Measurements from ENCODE around the gene TBC1D28. TPM values are rescaled to one million over a fixed set of nuclear protein-coding genes. Genes with fewer than 3 reads are reported as not detected.
"Not testable (repeated sequence)": the region's sequence is repeated elsewhere in the genome, so short reads cannot be mapped to it uniquely, and the experiment has no call there.

Gene TBC1D28
- total and polyA plus RNA-seq, 8 donors, result 0.14 TPM; not detected in 7

GRCh38 chr17:18593138-18593537, 51.1 kb downstream of the TBC1D28 start:
- H3K9me3 ChIP-seq; H3K27ac ChIP-seq; ATAC-seq; intact Hi-C loops (cut with DNase I); H3K36me3 ChIP-seq; H3K27me3 ChIP-seq; H3K4me3 ChIP-seq; DNase-seq; H3K4me1 ChIP-seq: not testable (repeated sequence)

Other genes with a start within 250 kb of the TBC1D28 start
- gene LGALS9C, start 167.6 kb downstream of the TBC1D28 start, total RNA-seq, result under 1 TPM in 1 of 2 donors, not detected in 1; 0.45 TPM
- under 1 TPM in 2 of 6 donors, not detected in 4; 0.13 to 0.17 TPM for gene LGALS9C, start 167.6 kb downstream of the TBC1D28 start, polyA plus RNA-seq (ENCODE audit: insufficient read length in 6 of 6)
- 1 to 10 TPM; 2.2 to 2.6 TPM for gene FOXO3B, start 37.9 kb upstream of the TBC1D28 start, total RNA-seq
- 1 to 10 TPM; 5.2 to 7.8 (median 6.1) TPM for gene FOXO3B, start 37.9 kb upstream of the TBC1D28 start, polyA plus RNA-seq (ENCODE audit: insufficient read length in 6 of 6)
- gene FBXW10, start 99.7 kb upstream of the TBC1D28 start, total RNA-seq, result under 1 TPM in 1 of 2 donors, not detected in 1; 0.55 TPM
- 1 to 10 TPM in 3 of 6 donors, under 1 TPM in 3; 0.84 to 1.4 (median 1.00) TPM for gene FBXW10, start 99.7 kb upstream of the TBC1D28 start, polyA plus RNA-seq (ENCODE audit: insufficient read length in 6 of 6)
- gene TVP23B, start 136.8 kb upstream of the TBC1D28 start, total RNA-seq, result 10 to 100 TPM; 38.5 to 48.6 TPM
- gene TVP23B, start 136.8 kb upstream of the TBC1D28 start, polyA plus RNA-seq (ENCODE audit: insufficient read length in 6 of 6), result 10 to 100 TPM; 39.2 to 53.5 (median 45.3) TPM
- 10 to 100 TPM; 27.3 to 29.8 TPM for gene PRPSAP2, start 213.7 kb upstream of the TBC1D28 start, total RNA-seq
- gene PRPSAP2, start 213.7 kb upstream of the TBC1D28 start, polyA plus RNA-seq (ENCODE audit: insufficient read length in 6 of 6), result 10 to 100 TPM; 51.9 to 57.4 (median 55.4) TPM

Data from left lung (tissue), 10 donors.